ENCODE measurements around the gene CDCP2.
A peak's percentile ranks its signal among the peaks of the same experiment; 100 is the strongest.

The CDCP2 gene

DNA sequence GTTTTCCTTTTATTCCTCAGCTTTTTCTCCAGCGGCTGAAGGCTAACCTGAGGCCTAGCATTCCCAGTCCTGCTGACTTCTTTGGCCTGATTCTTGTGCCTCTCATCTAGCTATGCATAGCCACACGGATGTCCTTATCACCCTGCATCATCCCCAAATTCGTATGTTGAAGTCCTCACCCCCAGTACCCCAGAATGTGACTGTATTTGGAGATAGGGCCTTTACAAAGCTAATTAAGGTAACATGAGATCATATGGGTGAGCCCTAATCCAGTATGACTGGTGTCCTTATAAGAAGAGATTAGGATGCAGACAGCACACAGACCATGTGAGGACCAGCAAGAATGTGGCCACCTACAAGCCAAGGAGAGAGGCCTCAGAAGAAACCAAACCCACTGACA is 44.6 kb downstream of the CDCP2 start:
- no peak for ATAC-seq
- TF ChIP-seq ZFP3 (CRISPR knock-in tag; IDR thresholded peaks at IDR 0.05) (no peak), CSDC2 (CRISPR knock-in tag; IDR thresholded peaks at IDR 0.05) (no peak), ISL1 (CRISPR knock-in tag; IDR thresholded peaks at IDR 0.05) (no peak), ZNF70 (CRISPR knock-in tag; IDR thresholded peaks at IDR 0.05) (no peak), ZNF565 (CRISPR knock-in tag; conservative IDR thresholded peaks at IDR 0.05; ENCODE audit: low read depth) (no peak), PPARA (CRISPR knock-in tag; IDR thresholded peaks at IDR 0.05; ENCODE audit: borderline replicate concordance) (no peak), ZFP30 (CRISPR knock-in tag; IDR thresholded peaks at IDR 0.05) (no peak), OSR1 (CRISPR knock-in tag; IDR thresholded peaks at IDR 0.05) (no peak), ESRRG (CRISPR knock-in tag; IDR thresholded peaks at IDR 0.05) (no peak), RARB (CRISPR knock-in tag; IDR thresholded peaks at IDR 0.05) (no peak), TCF4 (CRISPR knock-in tag; IDR thresholded peaks at IDR 0.05; ENCODE audit: borderline replicate concordance) (no peak), ARNTL (CRISPR knock-in tag; IDR thresholded peaks at IDR 0.05; ENCODE audit: borderline replicate concordance, low read depth) (no peak), SNAI2 (CRISPR knock-in tag; IDR thresholded peaks at IDR 0.05) (no peak), GLIS3 (CRISPR knock-in tag; IDR thresholded peaks at IDR 0.05) (no peak), ZC3H10 (CRISPR knock-in tag; IDR thresholded peaks at IDR 0.05) (no peak)
- TF ChIP-seq, protein P1, sequence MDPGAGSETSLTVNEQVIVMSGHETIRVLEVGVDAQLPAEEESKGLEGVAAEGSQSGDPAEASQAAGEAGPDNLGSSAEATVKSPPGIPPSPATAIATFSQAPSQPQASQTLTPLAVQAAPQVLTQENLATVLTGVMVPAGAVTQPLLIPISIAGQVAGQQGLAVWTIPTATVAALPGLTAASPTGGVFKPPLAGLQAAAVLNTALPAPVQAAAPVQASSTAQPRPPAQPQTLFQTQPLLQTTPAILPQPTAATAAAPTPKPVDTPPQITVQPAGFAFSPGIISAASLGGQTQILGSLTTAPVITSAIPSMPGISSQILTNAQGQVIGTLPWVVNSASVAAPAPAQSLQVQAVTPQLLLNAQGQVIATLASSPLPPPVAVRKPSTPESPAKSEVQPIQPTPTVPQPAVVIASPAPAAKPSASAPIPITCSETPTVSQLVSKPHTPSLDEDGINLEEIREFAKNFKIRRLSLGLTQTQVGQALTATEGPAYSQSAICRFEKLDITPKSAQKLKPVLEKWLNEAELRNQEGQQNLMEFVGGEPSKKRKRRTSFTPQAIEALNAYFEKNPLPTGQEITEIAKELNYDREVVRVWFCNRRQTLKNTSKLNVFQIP (CRISPR knock-in tag; IDR thresholded peaks at IDR 0.05; ENCODE audit: borderline replicate concordance, low read depth), result no peak
- TF ChIP-seq, protein P2, sequence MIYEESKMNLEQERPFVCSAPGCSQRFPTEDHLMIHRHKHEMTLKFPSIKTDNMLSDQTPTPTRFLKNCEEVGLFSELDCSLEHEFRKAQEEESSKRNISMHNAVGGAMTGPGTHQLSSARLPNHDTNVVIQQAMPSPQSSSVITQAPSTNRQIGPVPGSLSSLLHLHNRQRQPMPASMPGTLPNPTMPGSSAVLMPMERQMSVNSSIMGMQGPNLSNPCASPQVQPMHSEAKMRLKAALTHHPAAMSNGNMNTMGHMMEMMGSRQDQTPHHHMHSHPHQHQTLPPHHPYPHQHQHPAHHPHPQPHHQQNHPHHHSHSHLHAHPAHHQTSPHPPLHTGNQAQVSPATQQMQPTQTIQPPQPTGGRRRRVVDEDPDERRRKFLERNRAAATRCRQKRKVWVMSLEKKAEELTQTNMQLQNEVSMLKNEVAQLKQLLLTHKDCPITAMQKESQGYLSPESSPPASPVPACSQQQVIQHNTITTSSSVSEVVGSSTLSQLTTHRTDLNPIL (CRISPR knock-in tag; IDR thresholded peaks at IDR 0.05; ENCODE audit: low read depth), result no peak
- TF ChIP-seq, protein P3, sequence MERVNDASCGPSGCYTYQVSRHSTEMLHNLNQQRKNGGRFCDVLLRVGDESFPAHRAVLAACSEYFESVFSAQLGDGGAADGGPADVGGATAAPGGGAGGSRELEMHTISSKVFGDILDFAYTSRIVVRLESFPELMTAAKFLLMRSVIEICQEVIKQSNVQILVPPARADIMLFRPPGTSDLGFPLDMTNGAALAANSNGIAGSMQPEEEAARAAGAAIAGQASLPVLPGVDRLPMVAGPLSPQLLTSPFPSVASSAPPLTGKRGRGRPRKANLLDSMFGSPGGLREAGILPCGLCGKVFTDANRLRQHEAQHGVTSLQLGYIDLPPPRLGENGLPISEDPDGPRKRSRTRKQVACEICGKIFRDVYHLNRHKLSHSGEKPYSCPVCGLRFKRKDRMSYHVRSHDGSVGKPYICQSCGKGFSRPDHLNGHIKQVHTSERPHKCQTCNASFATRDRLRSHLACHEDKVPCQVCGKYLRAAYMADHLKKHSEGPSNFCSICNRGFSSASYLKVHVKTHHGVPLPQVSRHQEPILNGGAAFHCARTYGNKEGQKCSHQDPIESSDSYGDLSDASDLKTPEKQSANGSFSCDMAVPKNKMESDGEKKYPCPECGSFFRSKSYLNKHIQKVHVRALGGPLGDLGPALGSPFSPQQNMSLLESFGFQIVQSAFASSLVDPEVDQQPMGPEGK (CRISPR knock-in tag; IDR thresholded peaks at IDR 0.05; ENCODE audit: borderline replicate concordance), result no peak

DNA sequence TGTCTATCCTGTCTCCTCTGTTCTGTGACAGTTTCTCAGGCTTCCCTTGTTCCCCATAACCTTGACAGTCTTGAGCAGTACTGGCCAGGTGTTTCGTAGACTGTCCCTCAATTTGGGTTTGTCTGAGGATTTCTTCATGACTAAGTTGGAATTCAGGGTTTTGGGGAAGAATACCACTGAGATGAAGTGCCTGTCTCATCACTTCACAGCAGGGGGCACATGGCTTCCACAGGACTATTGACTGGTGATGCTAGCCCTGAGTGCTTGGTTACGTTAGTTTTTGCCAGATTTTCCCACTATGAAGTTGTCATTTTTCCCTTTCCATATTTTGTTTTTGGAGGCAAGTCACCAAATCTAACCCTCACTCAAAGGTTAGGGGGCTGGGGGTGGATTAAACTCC is 45.7 kb downstream of the CDCP2 start:
- peak; percentile 66; the same call in 2 of the 3 replicates for ATAC-seq
- TF ChIP-seq BACH2 (CRISPR knock-in tag; IDR thresholded peaks at IDR 0.05; ENCODE audit: borderline replicate concordance) (no peak), ZFP3 (CRISPR knock-in tag; IDR thresholded peaks at IDR 0.05) (no peak), GLIS3 (CRISPR knock-in tag; IDR thresholded peaks at IDR 0.05) (no peak)

DNA sequence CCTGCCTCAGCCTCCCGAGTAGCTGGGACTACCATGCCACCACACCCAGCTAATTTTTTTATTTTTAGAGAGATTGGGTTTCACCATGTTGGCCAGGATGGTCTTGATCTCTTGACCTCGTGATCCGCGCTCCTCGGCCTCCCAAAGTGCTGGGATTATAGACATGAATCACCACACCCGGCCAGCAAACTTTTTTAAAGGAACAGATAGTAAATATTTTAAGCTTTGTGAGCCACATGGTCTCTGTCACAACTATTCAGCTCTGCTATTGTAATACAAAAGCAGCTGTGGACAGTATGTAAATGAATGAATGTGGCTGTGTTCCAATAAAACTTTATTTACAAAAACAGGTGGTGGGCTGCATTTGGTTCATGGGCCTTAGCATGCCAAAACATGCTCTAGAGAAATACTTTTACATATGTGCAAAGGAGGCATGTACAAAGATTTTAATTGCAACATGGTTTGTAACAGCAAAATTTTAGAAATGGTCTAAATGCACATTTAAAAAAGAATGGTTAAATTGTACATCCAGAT is 47.0 kb downstream of the CDCP2 start:
- TF ChIP-seq ZC3H10 (CRISPR knock-in tag; IDR thresholded peaks at IDR 0.05) (no peak), TOX (CRISPR knock-in tag; IDR thresholded peaks at IDR 0.05; ENCODE audit: borderline replicate concordance) (no peak), ZNF565 (CRISPR knock-in tag; conservative IDR thresholded peaks at IDR 0.05; ENCODE audit: low read depth) (no peak), GLIS3 (CRISPR knock-in tag; IDR thresholded peaks at IDR 0.05) (no peak), CSDC2 (CRISPR knock-in tag; IDR thresholded peaks at IDR 0.05) (no peak), TCF4 (CRISPR knock-in tag; IDR thresholded peaks at IDR 0.05; ENCODE audit: borderline replicate concordance) (no peak), PPARA (CRISPR knock-in tag; IDR thresholded peaks at IDR 0.05; ENCODE audit: borderline replicate concordance) (no peak), ZFP3 (CRISPR knock-in tag; IDR thresholded peaks at IDR 0.05) (no peak), ISL1 (CRISPR knock-in tag; IDR thresholded peaks at IDR 0.05) (no peak), RARB (CRISPR knock-in tag; IDR thresholded peaks at IDR 0.05) (no peak), ARNTL (CRISPR knock-in tag; IDR thresholded peaks at IDR 0.05; ENCODE audit: borderline replicate concordance, low read depth) (no peak), BACH2 (CRISPR knock-in tag; IDR thresholded peaks at IDR 0.05; ENCODE audit: borderline replicate concordance) (no peak), SNAI2 (CRISPR knock-in tag; IDR thresholded peaks at IDR 0.05) (no peak), OSR1 (CRISPR knock-in tag; IDR thresholded peaks at IDR 0.05) (no peak), ZFP30 (CRISPR knock-in tag; IDR thresholded peaks at IDR 0.05) (no peak)
- TF ChIP-seq, protein P4, sequence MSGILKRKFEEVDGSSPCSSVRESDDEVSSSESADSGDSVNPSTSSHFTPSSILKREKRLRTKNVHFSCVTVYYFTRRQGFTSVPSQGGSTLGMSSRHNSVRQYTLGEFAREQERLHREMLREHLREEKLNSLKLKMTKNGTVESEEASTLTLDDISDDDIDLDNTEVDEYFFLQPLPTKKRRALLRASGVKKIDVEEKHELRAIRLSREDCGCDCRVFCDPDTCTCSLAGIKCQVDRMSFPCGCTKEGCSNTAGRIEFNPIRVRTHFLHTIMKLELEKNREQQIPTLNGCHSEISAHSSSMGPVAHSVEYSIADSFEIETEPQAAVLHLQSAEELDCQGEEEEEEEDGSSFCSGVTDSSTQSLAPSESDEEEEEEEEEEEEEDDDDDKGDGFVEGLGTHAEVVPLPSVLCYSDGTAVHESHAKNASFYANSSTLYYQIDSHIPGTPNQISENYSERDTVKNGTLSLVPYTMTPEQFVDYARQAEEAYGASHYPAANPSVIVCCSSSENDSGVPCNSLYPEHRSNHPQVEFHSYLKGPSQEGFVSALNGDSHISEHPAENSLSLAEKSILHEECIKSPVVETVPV (CRISPR knock-in tag; IDR thresholded peaks at IDR 0.05), result no peak
- TF ChIP-seq, protein P1 (CRISPR knock-in tag; IDR thresholded peaks at IDR 0.05; ENCODE audit: borderline replicate concordance, low read depth), result no peak
- TF ChIP-seq, protein P3 (CRISPR knock-in tag; IDR thresholded peaks at IDR 0.05; ENCODE audit: borderline replicate concordance), result no peak
- TF ChIP-seq, protein P2 (CRISPR knock-in tag; IDR thresholded peaks at IDR 0.05; ENCODE audit: low read depth), result no peak
- ATAC-seq, result no peak

All from SK-N-SH treated with all-trans-retinoic acid at 6 μM for 48 hours (cell line).